B cell (primary cell): ENCODE measurements around the gene CASP8AP2. TPM values are rescaled to one million over a fixed set of nuclear protein-coding genes. Genes with fewer than 3 reads are reported as not detected.
"Not testable (repeated sequence)": the region's sequence is repeated elsewhere in the genome, so short reads cannot be mapped to it uniquely, and the experiment has no call there.

Experiments
- ATAC-seq: fragments of 200-7000 bp; cut with Tn5 transposase; one replicate; pipeline ENCODE4 v1.10.0; 2021; ENCODE audit warnings: low read depth, mild to moderate bottlenecking, moderate number of reproducible peaks, moderate library complexity
- CTCF ChIA-PET: fragments of 350-600 bp; sonication (Branson Sonifier 250); formaldehyde crosslinking; loops from one replicate; lab custom pipeline; 2021; ENCODE audit warnings: antibody characterized with exemption, inconsistent platforms; lab: Charles Lee
- POLR2A ChIA-PET: fragments of 350-600 bp; sonication (Branson Sonifier 250); formaldehyde crosslinking; loops from one replicate; lab custom pipeline; 2021; ENCODE audit warnings: antibody characterized with exemption; lab: Charles Lee
- DNase-seq: peaks from one replicate; pipeline ENCODE4 v3.0.0; 2013
- H2AFZ ChIP-seq: 2 replicates; pipeline ENCODE4 v1.6.1; 2012; ENCODE audit warnings: mild to moderate bottlenecking, low read depth, low read length; ENCODE audit not compliant: insufficient read depth, poor library complexity, severe bottlenecking
- H3K27ac ChIP-seq, 2 donors: 1 replicate in 1 of 2; 2 replicates in 1 of 2; pipeline ENCODE4 v1.5.1; 2012 to 2013; ENCODE audit warnings: low read length in 2 of 2, mild to moderate bottlenecking in 2 of 2, moderate library complexity in 1 of 2
- H3K27me3 ChIP-seq, 4 experiments: fragments of 200-600 bp in 1 of 4; sonication (generic) in 1 of 4; replicated peaks in 1 of 4; 1 replicate in 2 of 4; 2 replicates in 2 of 4; pipeline versions ENCODE4 v1.6.1 to v1.7.0; 2013 to 2016; ENCODE audit warnings: low read length in 3 of 4, mild to moderate bottlenecking in 2 of 4, mixed read lengths in 1 of 4, moderate library complexity in 1 of 4; ENCODE audit not compliant: insufficient read depth in 4 of 4, control insufficient read depth in 3 of 4; ENCODE audit errors: control extremely low read depth in 1 of 4
- H3K36me3 ChIP-seq, 2 experiments: replicated peaks in 1 of 2; 1 replicate in 1 of 2; 2 replicates in 1 of 2; pipeline versions ENCODE4 v1.6.1 to v1.7.1; 2013; ENCODE audit warnings: low read length in 1 of 2; ENCODE audit not compliant: insufficient read depth in 2 of 2, control insufficient read depth in 1 of 2; ENCODE audit errors: control extremely low read depth in 1 of 2, extremely low read depth in 1 of 2
- H3K4me1 ChIP-seq, 2 donors: fragments of 200-600 bp in 1 of 2; sonication (generic) in 1 of 2; 1 replicate in 1 of 2; 2 replicates in 1 of 2; pipeline versions ENCODE4 v1.5.1 to v1.6.1; 2013 to 2017; ENCODE audit warnings: low read length in 2 of 2; ENCODE audit not compliant: control insufficient read depth in 2 of 2, insufficient read depth in 2 of 2
- H3K4me2 ChIP-seq: replicated peaks from 2 replicates; pipeline ENCODE3; 2012; ENCODE audit warnings: mild to moderate bottlenecking, low read depth, low read length; ENCODE audit not compliant: poor library complexity, severe bottlenecking
- H3K4me3 ChIP-seq, 5 experiments: fragments of 200-600 bp in 1 of 5; sonication (generic) in 1 of 5; 1 replicate in 3 of 5; 2 replicates in 2 of 5; pipeline versions ENCODE4 v1.5.1 to v1.7.0; 2011 to 2016; ENCODE audit warnings: low read length in 4 of 5, mild to moderate bottlenecking in 4 of 5, low read depth in 2 of 5, control low read depth in 1 of 5, moderate library complexity in 1 of 5; ENCODE audit not compliant: insufficient read depth in 1 of 5; ENCODE audit errors: control extremely low read depth in 1 of 5, extremely low read depth in 1 of 5
- H3K79me2 ChIP-seq: fragments of 200-600 bp; sonication (generic); one replicate; pipeline ENCODE4 v1.6.0; 2016; ENCODE audit warnings: low read length; ENCODE audit not compliant: control insufficient read depth, insufficient read depth
- H3K9ac ChIP-seq: fragments of 200-600 bp; sonication (generic); 2 replicates; pipeline ENCODE4 v1.6.1; 2017; ENCODE audit warnings: mild to moderate bottlenecking, low read length, moderate library complexity
- H3K9me3 ChIP-seq, 3 donors: one replicate each; pipeline versions ENCODE4 v1.6.1 to v1.7.1; 2013; ENCODE audit warnings: low read length in 2 of 3; ENCODE audit not compliant: control insufficient read depth in 2 of 3, insufficient read depth in 1 of 3; ENCODE audit errors: control extremely low read depth in 1 of 3
- H4K20me1 ChIP-seq: 2 replicates; pipeline ENCODE4 v1.6.0; 2012; ENCODE audit warnings: mild to moderate bottlenecking, low read length; ENCODE audit not compliant: insufficient read depth, control insufficient read depth, poor library complexity, severe bottlenecking
- H3K27ac Mint-ChIP-seq: one replicate; pipeline ENCODE4 v1.8.0; 2021; ENCODE audit warnings: mixed read lengths
- H3K27me3 Mint-ChIP-seq: one replicate; pipeline ENCODE4 v1.8.0; 2021; ENCODE audit warnings: mixed read lengths
- H3K4me1 Mint-ChIP-seq: one replicate; pipeline ENCODE4 v1.8.0; 2021; ENCODE audit warnings: mixed read lengths
- H3K4me3 Mint-ChIP-seq: one replicate; pipeline ENCODE4 v1.8.0; 2021; ENCODE audit warnings: mixed read lengths
- H3K9me3 Mint-ChIP-seq: one replicate; pipeline ENCODE4 v1.8.0; 2022; ENCODE audit warnings: mixed read lengths; ENCODE audit not compliant: insufficient read depth
- EZH2 ChIP-seq: IDR thresholded peaks from 2 replicates; pipeline ENCODE4 v1.6.1; 2012; ENCODE audit warnings: borderline replicate concordance, low read depth, mild to moderate bottlenecking, moderate library complexity, low read length; ENCODE audit not compliant: insufficient read depth, poor library complexity, severe bottlenecking
- WGBS: methylation state at CpG from one replicate; pipeline ENCODE4 v1.1.5; 2013; ENCODE audit warnings: missing lambda C conversion rate; ENCODE audit not compliant: insufficient coverage; 5-methylcytosine and 5-hydroxymethylcytosine counted together
- intact Hi-C: fragments of 100-400 bp; cut with micrococcal nuclease; formaldehyde crosslinking; loops from one replicate; pipeline ENCODE4 v1.10.0; 2022
- polyA plus RNA-seq: library from polyadenylated mRNA; depleted of rRNA; stranded (reverse); fragments of >200 nt; gene quantifications from 2 replicates; pipeline ENCODE4 v1.2.3, GENCODE V29; 2012
- total RNA-seq, 2 donors: library from RNA; stranded (reverse); fragments of 120-200 nt in 1 of 2; gene quantifications; 1 replicate in 1 of 2; 2 replicates in 1 of 2; pipeline versions ENCODE4 v1.2.3 to v1.2.4, GENCODE V29; 2013 to 2022
- TF ChIP-seq, protein P1 (sequence below): fragments of 200-600 bp; IDR thresholded peaks from one replicate; pipeline ENCODE4 v1.8.0; 2022; ENCODE audit warnings: antibody characterized with exemption, mild to moderate bottlenecking

CASP8AP2 gene
- total and polyA plus RNA-seq, 2 donors (not counting 1 experiment from before 2014, with no cell fraction given), result 5.9 to 30.6 TPM

DNA sequence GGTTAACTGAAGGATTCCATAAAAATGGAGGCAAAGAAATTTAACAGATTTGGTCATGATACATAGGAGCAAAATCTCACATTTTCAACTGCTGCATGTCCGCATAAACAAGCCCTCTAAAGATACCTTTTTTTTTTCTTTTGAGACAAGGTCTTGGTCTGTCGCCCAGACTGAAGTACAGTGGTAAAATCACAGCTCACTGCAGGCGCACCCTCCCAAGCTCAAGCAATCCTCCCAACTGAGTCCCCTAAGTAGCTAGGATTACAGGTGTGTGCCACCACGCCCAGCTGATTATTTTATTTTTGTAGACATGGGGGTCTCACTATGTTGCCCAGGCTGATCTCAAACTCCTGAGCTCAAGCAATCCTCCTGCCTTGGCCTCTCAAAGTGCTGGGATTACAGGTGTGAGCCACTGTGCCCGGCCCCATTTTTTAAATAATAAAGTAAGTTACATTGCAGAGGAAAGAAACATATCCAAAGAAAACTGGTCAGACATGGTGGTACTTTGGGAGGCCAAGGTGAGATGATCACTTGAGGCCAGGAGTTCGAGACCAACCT lies 23.8 kb upstream of the CASP8AP2 start:
- no peak for DNase-seq
- no peak overlapping the region for H3K27ac ChIP-seq
- Mint-ChIP-seq H3K4me3 (no peak overlapping the region), H3K4me1 (peaks cover 8% of the 10 kb centered on the region), H3K9me3 (no peaks in the 10 kb centered on the region), H3K27me3 (no peaks in the 10 kb centered on the region), H3K27ac (no peak overlapping the region)
- peaks cover 3% of the 10 kb centered on the region for H4K20me1 ChIP-seq
- H2AFZ ChIP-seq, result no peak overlapping the region
- no peaks in the 10 kb centered on the region for H3K9me3 ChIP-seq
- H3K4me1 ChIP-seq, result no peaks in the 10 kb centered on the region
- no peaks in the 10 kb centered on the region for H3K27me3 ChIP-seq
- WGBS, result 100% methylated on average over 1 of the region's 6 CpGs
- ChIA-PET CTCF (interaction anchor here (0.6 kb wide), 1 partner anchor 66 kb away, joined by 3 read pairs; no protein-coding TSS in a partner anchor), POLR2A (interaction anchor here (0.5 kb wide), 1 partner anchor 405 kb away, joined by 3 read pairs; no protein-coding TSS in a partner anchor)
- no peak overlapping the region for H3K4me3 ChIP-seq
- H3K4me2 ChIP-seq, result no peak overlapping the region
- intact Hi-C loops, result no loop called here
- no peak overlapping the region for H3K9ac ChIP-seq
- peaks cover 2 to 14% of the 10 kb centered on the region in 2 experiments for H3K36me3 ChIP-seq
- no peak for TF ChIP-seq EZH2
- TF ChIP-seq, protein P1, sequence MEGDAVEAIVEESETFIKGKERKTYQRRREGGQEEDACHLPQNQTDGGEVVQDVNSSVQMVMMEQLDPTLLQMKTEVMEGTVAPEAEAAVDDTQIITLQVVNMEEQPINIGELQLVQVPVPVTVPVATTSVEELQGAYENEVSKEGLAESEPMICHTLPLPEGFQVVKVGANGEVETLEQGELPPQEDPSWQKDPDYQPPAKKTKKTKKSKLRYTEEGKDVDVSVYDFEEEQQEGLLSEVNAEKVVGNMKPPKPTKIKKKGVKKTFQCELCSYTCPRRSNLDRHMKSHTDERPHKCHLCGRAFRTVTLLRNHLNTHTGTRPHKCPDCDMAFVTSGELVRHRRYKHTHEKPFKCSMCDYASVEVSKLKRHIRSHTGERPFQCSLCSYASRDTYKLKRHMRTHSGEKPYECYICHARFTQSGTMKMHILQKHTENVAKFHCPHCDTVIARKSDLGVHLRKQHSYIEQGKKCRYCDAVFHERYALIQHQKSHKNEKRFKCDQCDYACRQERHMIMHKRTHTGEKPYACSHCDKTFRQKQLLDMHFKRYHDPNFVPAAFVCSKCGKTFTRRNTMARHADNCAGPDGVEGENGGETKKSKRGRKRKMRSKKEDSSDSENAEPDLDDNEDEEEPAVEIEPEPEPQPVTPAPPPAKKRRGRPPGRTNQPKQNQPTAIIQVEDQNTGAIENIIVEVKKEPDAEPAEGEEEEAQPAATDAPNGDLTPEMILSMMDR, result no peak
- peaks cover 48% of the 10 kb centered on the region for H3K79me2 ChIP-seq
- no peak for ATAC-seq

DNA sequence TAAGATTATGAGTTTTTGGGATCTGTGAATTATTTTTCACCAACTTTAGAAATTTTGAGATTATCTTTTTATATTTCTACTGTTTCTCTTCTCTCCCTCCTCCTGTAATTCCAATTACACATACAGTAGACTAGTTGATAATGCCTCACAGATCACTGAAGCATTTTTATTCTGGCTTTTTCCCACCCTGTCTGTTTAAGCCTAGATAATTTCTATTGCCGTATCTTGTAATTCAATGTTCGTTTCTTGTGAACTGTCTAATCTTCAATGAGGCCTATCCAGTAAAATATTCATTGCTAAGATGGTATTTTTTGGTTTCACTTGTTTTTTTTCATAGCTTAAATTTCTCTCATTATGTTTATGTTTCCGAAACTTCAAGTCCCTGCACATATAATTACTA lies 22.1 kb upstream of the CASP8AP2 start:
- Histone ChIP-seq H3K9me3 (no peaks in the 10 kb centered on the region), H3K27ac (no peak overlapping the region), H3K4me2 (no peak overlapping the region), H3K36me3 (peaks cover 2 to 9% of the 10 kb centered on the region in 2 experiments), H3K27me3 (no peaks in the 10 kb centered on the region), H3K4me1 (no peaks in the 10 kb centered on the region), H2AFZ (no peak overlapping the region), H3K9ac (no peak overlapping the region), H4K20me1 (peaks cover 3% of the 10 kb centered on the region), H3K4me3 (no peak overlapping the region), H3K79me2 (peaks cover 64% of the 10 kb centered on the region)
- Mint-ChIP-seq H3K4me3 (no peak overlapping the region), H3K9me3 (no peaks in the 10 kb centered on the region), H3K27ac (no peak overlapping the region), H3K27me3 (no peaks in the 10 kb centered on the region), H3K4me1 (peaks cover 8% of the 10 kb centered on the region)
- TF ChIP-seq, protein P1, result no peak
- TF ChIP-seq EZH2, result no peak
- intact Hi-C loops, result no loop called here
- no CpG with 5 or more reads among the region's 3 CpGs for WGBS
- DNase-seq (no peak), ATAC-seq (no peak)
- POLR2A ChIA-PET, result no interaction called here
- CTCF ChIA-PET, result interaction anchor here (0.6 kb wide), 1 partner anchor 474 kb away, joined by 3 read pairs; no protein-coding TSS in a partner anchor

DNA sequence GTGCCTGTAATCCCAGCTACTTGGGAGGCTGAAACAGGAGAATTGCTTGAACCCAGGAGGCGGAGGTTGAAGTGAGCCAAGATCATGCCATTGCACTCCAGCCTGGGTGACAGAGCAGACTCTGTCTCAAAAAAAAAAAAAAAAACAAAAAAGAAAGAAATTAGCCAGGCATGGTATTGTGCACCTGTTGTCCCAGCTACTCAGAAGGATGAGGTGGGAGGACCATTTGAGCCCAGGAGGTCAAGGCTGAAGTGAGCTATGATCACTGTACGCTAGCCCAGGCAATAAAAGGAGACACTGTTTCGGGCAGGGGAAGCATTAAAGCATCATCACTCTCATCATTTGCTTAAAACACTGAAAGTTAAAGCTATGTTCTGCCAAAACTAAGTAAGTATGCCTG lies 16.3 kb upstream of the CASP8AP2 start:
- H3K4me1 Mint-ChIP-seq, result peaks cover 15% of the 10 kb centered on the region
- intact Hi-C loops, result loop anchor here (10.0 kb wide), 1 partner anchor 379 kb away; the partner anchor contains the start of gene ANKRD6
- H3K9me3 ChIP-seq, H3K27ac ChIP-seq, POLR2A ChIA-PET, H2AFZ ChIP-seq, H3K27me3 ChIP-seq, H3K9me3 Mint-ChIP-seq, H3K27me3 Mint-ChIP-seq, H3K4me2 ChIP-seq, H3K4me3 Mint-ChIP-seq, CTCF ChIA-PET, DNase-seq, H3K4me3 ChIP-seq, H3K27ac Mint-ChIP-seq, ATAC-seq, H3K36me3 ChIP-seq, H3K9ac ChIP-seq: not testable (repeated sequence)
- H4K20me1 ChIP-seq, result peaks cover 33% of the 10 kb centered on the region
- peaks cover 94% of the 10 kb centered on the region for H3K79me2 ChIP-seq
- 100% methylated on average over 2 of the region's 3 CpGs for WGBS
- peaks cover 13 to 20% of the 10 kb centered on the region in 2 donors for H3K4me1 ChIP-seq
